NCI-H2227 treated with DMSO at 0.1 percent for 48 hours (cell line): ENCODE measurements around the gene RIPK1.
"Not testable (repeated sequence)": the region's sequence is repeated elsewhere in the genome, so short reads cannot be mapped to it uniquely, and the experiment has no call there.

ENCODE experiments used
- DNase-seq: peaks from one replicate; lab custom pipeline; 2025; lab: John Stamatoyannopoulos, UW

The RIPK1 gene

GRCh38 chr6:3045777-3046176 is 22.5 kb upstream of the RIPK1 start:
- DNase-seq: no peak

- no peak for DNase-seq
Measured at GRCh38 chr6:3046295-3046694, 22.0 kb upstream of the RIPK1 start.

GRCh38 chr6:3048009-3048408 is 20.3 kb upstream of the RIPK1 start:
- not testable (repeated sequence) for DNase-seq

GRCh38 chr6:3052481-3053230 is 15.6 kb upstream of the RIPK1 start:
- no peak for DNase-seq

- DNase-seq: no peak
Measured at GRCh38 chr6:3053231-3053508, 15.1 kb upstream of the RIPK1 start.

- peak; percentile 60 for DNase-seq
Measured at GRCh38 chr6:3054229-3055157, 13.8 kb upstream of the RIPK1 start.

GRCh38 chr6:3055158-3055499 is 13.2 kb upstream of the RIPK1 start:
- not testable (repeated sequence) for DNase-seq

GRCh38 chr6:3057063-3057770 is 11.1 kb upstream of the RIPK1 start:
- DNase-seq: no peak

GRCh38 chr6:3058957-3059356 is 9.3 kb upstream of the RIPK1 start:
- no peak for DNase-seq

GRCh38 chr6:3060092-3060491 is 8.2 kb upstream of the RIPK1 start:
- not testable (repeated sequence) for DNase-seq

- no peak for DNase-seq
Measured at GRCh38 chr6:3061501-3061941, 6.8 kb upstream of the RIPK1 start.

- not testable (repeated sequence) for DNase-seq
Measured at GRCh38 chr6:3063340-3063732, 5.0 kb upstream of the RIPK1 start.

- peak; percentile 95 for DNase-seq
Measured at GRCh38 chr6:3063733-3064700, 4.3 kb upstream of the RIPK1 start.

- no peak for DNase-seq
Measured at GRCh38 chr6:3071568-3071967, 3.3 kb downstream of the RIPK1 start.

GRCh38 chr6:3072798-3073197 is 4.5 kb downstream of the RIPK1 start:
- no peak for DNase-seq

GRCh38 chr6:3073382-3073781 is 5.1 kb downstream of the RIPK1 start:
- no peak for DNase-seq

GRCh38 chr6:3075772-3076113 is 7.4 kb downstream of the RIPK1 start:
- no peak for DNase-seq

- DNase-seq: no peak
Measured at GRCh38 chr6:3076320-3076719, 8.0 kb downstream of the RIPK1 start.

- DNase-seq: no peak
Measured at GRCh38 chr6:3077430-3077829, 9.1 kb downstream of the RIPK1 start.

- not testable (repeated sequence) for DNase-seq
Measured at GRCh38 chr6:3078952-3079351, 10.7 kb downstream of the RIPK1 start.

- DNase-seq: no peak
Measured at GRCh38 chr6:3079682-3080081, 11.4 kb downstream of the RIPK1 start.

- DNase-seq: no peak
Measured at GRCh38 chr6:3081960-3082359, 13.7 kb downstream of the RIPK1 start.
